ENCODE results near the gene PHF10.

GRCh38 chr6:169751242-169752073, 27.2 kb upstream of the PHF10 start, which contains the start of the genes DYNLT2 and ERMARD:
- TF ChIP-seq CTCF (IDR thresholded peaks at IDR 0.05; ENCODE audit: borderline replicate concordance, extremely low read depth, low read length, poor library complexity, severe bottlenecking): no peak
- no peak for TF ChIP-seq EZH2 (IDR thresholded peaks at IDR 0.05; ENCODE audit: borderline replicate concordance, low read depth, low read length, severe bottlenecking)
